Activated CD4-positive, CD25-positive, alpha-beta regulatory T cell treated with anti-CD3 and anti-CD28 coated beads, Interleukin-2, amount 50 U/mL, for 72 hours (primary cell): ENCODE measurements around the gene PACS1.
"Not testable (repeated sequence)": the region's sequence is repeated elsewhere in the genome, so short reads cannot be mapped to it uniquely, and the experiment has no call there.

Source experiments
- DNase-seq: peaks from one replicate; pipeline ENCODE4 v3.0.0; 2021

PACS1 gene

DNA sequence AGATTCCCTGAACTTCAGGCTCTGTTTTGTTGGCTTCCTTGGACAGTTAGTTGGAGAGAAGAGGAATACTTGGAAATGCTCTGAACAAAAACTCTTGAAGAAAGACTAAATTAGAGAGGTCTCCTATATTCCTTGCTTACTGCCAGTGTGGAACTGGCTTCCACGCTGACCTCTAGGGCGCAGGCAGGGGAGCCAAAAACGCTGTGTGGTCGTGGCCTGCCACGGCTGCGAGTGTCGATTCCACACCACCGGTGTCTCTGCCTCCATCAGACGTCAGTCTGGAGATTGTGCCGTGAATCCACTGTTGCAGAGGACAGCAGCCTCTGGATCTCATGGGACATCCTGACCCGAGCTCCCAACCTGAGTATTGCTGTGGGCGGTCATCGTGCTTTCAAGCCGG is 160.9 kb downstream of the PACS1 start:
- DNase-seq: no peak

DNA sequence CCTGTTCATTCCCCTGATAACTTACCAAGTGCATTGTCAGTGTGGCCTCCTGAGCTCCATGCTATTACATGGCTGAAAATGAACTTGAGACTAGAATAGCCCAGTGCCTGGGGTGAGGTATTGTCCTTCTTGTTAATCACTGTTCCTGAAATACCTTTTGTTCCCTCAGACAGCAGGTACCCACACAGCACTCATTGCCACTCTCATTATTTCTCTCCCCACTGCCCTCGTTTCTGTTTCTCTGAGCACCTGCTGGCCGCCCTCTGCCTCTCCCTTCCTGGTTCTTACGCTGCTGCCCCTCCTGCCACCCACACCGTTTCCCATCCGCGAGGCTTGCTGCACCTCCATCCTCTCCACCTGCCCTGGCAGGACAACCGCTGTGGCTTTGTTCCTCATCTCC is 161.5 kb downstream of the PACS1 start:
- DNase-seq: no peak

- DNase-seq: no peak
Observed at GRCh38 chr11:66232769-66233168, 162.7 kb downstream of the PACS1 start.

DNA sequence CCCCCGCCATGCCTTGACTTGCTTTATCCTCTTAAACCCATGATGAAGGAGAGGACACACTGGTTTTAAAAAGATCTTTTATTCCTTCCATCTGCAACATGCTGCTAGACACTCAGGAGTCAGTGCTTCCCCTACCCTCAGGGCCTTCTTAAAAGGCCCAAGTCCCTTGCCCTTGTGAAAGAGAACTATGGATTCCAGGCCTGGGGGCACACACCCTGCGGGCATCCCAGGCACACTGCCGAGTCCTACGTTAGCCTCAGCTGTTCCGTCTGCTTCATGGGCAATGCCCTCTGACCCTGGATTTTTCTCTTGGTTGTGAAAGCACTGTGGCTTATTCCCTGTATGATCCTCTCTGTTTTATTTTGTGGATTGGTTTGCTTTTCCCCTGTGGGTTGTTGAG is 163.2 kb downstream of the PACS1 start:
- DNase-seq: no peak

DNA sequence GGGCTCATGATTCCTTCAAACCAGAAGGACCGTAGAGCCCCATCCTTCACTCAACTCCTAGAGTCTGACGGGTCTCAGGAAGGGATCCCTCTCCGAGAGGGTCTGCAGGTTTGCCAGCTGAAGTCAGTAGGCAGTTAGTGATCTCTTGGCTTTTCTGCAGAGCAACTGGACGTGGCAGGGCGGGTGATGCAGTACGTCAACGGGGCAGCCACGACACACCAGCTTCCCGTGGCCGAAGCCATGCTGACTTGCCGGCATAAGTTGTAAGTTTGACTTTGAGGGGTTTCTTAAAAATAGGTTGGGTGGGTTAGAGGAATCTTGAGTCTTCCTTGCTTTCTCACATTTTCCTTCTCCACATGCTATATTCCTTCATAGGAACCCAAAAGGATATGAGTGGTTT is 165.1 kb downstream of the PACS1 start:
- no peak for DNase-seq

DNA sequence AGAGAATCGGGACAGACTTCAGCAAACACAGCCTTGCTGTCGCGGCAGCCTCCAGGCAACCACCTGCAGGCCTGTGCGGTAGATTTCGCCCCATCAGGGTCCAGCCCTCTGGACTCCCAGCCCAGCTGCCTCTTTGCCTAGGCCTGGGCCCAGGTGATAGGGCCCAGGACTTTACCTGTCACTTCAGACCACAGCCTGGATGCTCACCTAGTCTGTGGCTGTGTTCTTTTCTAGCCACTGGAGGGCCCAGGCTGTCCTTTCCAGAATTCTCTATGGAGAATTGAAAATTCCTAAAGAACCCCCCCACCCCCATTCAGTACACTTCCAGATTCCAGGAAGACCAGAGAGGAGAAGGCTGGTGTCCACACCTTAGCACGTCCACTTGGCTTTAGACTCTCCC is 167.8 kb downstream of the PACS1 start:
- DNase-seq: no peak

DNA sequence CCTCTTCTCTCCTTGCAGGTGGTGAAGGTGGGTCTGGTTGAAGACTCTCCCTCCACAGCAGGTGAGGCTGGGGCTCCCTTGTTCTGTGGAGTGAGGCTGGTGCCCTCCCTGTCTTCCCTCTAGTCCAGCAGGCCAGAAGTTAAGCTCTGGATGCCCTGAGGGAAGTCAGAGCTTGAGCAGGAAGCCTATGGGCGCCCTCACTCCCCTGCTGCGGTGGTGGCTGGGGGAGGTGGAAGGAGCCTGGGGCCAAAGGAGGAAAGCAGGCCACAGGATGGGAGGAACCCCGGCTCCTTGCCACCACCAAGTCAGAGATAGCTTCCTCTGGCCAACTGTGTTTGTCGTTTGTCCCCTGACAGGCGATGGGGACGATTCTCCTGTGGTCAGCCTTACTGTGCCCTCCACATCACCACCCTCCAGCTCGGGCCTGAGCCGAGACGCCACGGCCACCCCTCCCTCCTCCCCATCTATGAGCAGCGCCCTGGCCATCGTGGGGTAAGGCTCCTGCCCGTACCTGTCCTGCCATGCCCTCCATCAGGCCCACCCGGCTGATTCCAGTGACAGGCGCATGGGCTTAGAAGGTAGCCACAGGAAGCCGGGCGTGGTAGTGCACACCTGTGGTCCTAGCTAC is 168.8 kb downstream of the PACS1 start:
- no peak for DNase-seq

DNA sequence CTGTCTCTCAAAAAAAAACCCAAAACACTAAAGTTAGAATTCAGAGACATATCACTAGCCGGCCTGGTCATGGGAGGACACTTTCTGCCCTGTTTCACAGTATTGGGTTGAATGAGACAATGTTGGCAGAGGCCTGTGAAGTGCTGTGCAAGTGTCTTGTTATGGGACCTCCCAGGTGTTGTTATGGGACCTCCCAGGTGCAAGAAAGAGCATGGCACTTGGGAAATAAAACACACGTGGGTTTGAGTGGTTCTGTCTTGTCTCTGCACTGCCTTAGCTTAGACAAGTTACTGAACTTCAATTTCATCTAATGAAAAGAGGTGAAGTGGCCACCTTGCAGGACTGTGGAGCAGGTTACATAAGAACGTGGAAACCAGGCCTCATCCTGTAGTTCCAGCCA is 169.4 kb downstream of the PACS1 start:
- DNase-seq: no peak

DNA sequence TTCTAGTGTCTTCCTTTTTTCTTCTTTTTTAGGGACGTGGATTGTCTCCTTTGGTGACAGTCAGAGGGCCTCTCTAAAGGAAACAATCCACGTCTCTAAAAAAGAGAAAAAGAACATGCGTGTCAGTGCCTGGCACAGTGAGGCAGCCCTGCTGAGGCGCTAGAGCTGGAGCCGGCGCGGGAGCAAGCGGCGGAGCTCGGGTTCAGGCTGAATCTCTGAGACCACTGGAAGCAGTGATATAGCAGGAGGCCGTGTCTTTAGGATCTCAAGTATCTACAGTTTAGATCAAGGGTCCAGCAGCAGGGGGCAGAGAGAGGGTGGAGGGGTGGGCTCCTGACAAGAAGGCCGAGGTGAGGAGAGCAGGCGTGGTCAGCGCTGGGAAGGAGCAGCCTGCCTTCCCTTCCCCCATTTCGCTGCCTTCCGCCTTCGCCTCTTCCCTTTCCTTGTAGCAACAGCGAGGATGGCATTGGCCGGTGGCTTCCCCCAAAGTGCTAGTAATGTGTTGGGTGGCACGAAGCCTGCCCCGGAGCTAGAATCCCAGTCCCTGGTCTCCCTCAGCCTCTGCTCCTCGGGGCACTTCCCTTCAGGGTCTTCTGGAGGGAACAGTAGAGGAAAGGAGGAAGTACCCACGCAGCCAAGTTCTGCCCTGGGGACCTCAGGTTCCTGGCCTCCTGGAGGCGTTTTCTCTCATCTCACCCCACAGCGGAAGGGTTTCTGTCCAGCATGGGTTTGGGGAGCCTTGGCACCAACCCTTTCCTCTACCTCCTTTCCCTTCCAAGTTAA is 170.1 kb downstream of the PACS1 start:
- DNase-seq: no peak

GRCh38 chr11:66240781-66241136 is 170.7 kb downstream of the PACS1 start:
- no peak for DNase-seq

- no peak for DNase-seq
Observed at GRCh38 chr11:66242095-66242765, 172.2 kb downstream of the PACS1 start.

GRCh38 chr11:66243782-66244535 is 173.9 kb downstream of the PACS1 start:
- DNase-seq: no peak

- no peak for DNase-seq
Observed at GRCh38 chr11:66247295-66247694, 177.2 kb downstream of the PACS1 start.

GRCh38 chr11:66247801-66248200 is 177.7 kb downstream of the PACS1 start:
- DNase-seq: no peak

- no peak for DNase-seq
Observed at GRCh38 chr11:66248903-66249302, 178.8 kb downstream of the PACS1 start.

DNA sequence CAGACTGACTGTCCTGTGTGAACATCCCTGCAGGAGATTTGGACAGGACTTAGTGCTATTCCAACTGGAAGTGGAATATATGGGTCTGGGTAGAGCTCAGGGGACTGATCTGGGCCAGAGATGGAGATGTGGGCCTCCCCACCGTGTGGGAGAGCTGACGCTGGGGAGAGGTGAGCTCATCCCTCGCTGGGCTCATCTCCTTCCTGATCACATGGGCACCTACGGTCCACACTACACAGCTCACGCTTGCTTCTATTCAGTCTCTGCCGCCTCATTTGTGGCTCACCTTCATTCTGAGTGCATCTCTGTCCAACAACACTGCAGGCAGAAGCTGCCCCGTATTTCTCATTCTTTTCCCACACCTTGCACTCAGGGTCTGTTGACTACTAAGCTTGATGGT is 181.7 kb downstream of the PACS1 start:
- no peak for DNase-seq

DNA sequence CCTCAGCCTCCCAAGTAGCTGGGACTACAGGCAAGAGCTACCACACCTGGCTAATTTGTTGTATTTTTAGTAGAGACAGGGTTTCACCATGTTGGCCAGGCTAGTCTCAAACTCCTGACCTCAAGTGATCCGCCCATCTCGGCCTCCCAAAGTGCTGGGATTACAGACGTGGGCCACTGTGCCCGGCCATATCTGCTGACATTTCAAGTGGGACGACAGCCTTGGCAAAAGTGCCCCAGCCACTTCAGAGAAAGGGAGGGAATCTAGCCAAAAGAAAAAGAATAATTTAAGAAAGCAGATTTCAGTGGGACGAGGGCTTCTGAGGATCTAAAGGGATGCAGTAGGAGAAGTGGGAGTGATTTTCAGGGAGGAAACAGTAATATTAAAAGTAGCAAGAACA is 183.0 kb downstream of the PACS1 start:
- not testable (repeated sequence) for DNase-seq

DNA sequence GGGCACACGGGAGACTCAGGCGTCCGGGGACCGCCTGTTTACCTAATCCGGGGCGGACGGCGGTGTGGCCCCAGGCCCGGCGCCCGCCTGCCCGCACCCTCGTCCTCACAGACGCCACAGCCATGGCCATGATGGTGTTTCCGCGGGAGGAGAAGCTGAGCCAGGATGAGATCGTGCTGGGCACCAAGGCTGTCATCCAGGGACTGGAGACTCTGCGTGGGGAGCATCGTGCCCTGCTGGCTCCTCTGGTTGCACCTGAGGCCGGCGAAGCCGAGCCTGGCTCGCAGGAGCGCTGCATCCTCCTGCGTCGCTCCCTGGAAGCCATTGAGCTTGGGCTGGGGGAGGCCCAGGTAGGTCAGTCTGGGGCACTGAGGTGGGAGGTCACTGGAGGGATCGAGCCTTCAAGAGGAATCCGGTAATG is 188.4 kb downstream of the PACS1 start:
- no peak for DNase-seq

DNA sequence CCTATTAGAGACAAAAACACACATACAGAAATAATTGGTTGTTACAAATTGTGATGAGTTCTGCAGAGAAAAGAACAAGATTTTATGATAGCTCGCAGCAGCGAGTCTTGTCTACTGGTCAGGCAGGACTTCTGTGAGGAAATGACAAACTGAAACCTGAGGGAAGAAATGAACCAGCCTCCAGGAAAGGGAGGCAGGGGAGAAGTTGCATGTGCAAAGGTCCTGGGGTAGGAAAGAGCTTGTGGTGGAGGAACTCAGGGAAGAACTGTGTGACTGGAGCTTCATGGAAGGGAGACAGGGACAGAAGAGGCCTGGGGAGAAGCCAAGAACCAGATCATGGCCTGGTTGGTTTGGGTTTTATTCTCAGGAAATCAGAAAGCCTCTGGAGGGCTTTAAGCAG is 189.2 kb downstream of the PACS1 start:
- no peak for DNase-seq

- DNase-seq: no peak
Observed at GRCh38 chr11:66259956-66260355, 189.9 kb downstream of the PACS1 start.

DNA sequence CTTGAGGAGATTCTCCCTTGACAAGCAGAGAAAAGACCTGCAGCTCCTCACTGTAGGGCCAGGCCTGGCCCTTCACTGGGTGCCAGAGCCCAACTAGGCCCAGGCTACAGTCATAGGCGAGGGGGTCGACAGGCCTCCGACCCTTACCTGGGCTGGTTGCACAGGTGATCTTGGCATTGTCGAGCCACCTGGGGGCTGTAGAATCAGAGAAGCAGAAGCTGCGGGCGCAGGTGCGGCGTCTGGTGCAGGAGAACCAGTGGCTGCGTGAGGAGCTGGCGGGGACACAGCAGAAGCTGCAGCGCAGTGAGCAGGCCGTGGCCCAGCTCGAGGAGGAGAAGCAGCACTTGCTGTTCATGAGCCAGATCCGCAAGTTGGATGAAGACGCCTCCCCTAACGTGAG is 191.5 kb downstream of the PACS1 start:
- no peak for DNase-seq

- DNase-seq: no peak
Observed at GRCh38 chr11:66262191-66262590, 192.1 kb downstream of the PACS1 start.

DNA sequence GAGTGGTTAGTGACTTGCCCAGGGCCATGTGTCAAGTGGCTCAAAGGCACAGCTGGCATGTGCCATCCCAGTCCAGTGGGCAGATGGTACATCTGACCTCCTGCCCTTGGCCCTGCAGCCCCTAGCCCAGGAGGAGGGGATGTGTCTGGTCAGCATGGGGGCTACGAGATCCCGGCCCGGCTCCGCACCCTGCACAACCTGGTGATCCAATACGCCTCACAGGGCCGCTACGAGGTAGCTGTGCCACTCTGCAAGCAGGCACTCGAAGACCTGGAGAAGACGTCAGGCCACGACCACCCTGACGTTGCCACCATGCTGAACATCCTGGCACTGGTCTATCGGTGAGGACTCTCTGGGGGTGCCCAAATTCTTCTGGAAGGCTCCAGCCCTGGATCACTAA is 192.6 kb downstream of the PACS1 start:
- DNase-seq: no peak

DNA sequence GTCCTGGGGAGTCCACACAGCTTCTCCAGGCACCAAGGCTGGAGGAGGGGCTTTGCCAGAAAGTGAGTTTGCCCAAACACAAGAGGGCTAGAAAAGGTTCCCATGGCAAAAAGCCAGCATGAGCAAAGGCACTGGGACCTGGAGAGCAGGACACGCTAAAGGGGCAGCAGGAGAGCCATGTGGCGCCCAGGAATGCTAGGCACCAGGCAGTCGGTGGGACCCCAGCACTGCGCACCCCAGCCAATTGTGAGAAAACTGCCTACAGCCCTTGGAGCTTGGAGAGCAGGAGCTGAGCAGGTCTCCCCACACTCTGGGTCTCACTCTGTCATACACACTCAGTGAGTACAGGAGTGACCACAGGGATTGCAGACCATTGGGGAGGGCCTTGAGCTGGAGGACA is 193.2 kb downstream of the PACS1 start:
- no peak for DNase-seq
